Transverse colon (tissue), 3 donors: ENCODE results near the gene IFTAP.

Source experiments
- CTCF ChIP-seq, 5 experiments: fragments of 200-600 bp in 3 of 5; fragments of 450-650 bp in 2 of 5; sonication (generic) in 3 of 5; IDR thresholded peaks; 1 replicate in 2 of 5; 2 replicates in 3 of 5; pipeline ENCODE4 v1.5.1; 2016 to 2017; ENCODE audit warnings: antibody characterized with exemption in 5 of 5, inconsistent platforms in 3 of 5, mild to moderate bottlenecking in 2 of 5, moderate library complexity in 1 of 5
- EP300 ChIP-seq: sonication (generic); formaldehyde crosslinking; IDR thresholded peaks from one replicate; pipeline ENCODE4 v1.6.1; 2017; ENCODE audit warnings: antibody characterized with exemption, low read depth

GRCh38 chr11:36608491-36609199, 14.3 kb downstream of the IFTAP start:
- no peak for TF ChIP-seq CTCF (IDR thresholded peaks at IDR 0.05)
- no peak for TF ChIP-seq EP300
